GM23338 (cell line): ENCODE results near the gene VSX1. TPM values are rescaled to one million over a fixed set of nuclear protein-coding genes. Genes with fewer than 3 reads are reported as not detected.

Experiments
- ATAC-seq: fragments of 200-7000 bp; cut with Tn5 transposase; 3 replicates; pipeline ENCODE4 v1.9.1; 2020
- DNase-seq: peaks from one replicate; pipeline ENCODE4 v3.0.0-alpha.2; 2015; ENCODE audit warnings: low spot score
- H2AFZ ChIP-seq: fragments of 200-600 bp; sonication (generic); 2 replicates; pipeline ENCODE4 v1.8.0; 2016; ENCODE audit warnings: antibody characterized with exemption, mild to moderate bottlenecking, moderate library complexity
- H3F3A ChIP-seq: fragments of 200-600 bp; sonication (generic); replicated peaks from 2 replicates; pipeline ENCODE4 v1.8.0; 2017; ENCODE audit warnings: antibody characterized with exemption, mixed run types, low read depth
- H3K27ac ChIP-seq: fragments of 200-600 bp; sonication (generic); 2 replicates; pipeline ENCODE4 v1.6.1; 2016; ENCODE audit warnings: low read depth
- H3K27me3 ChIP-seq: fragments of 200-600 bp; sonication (generic); 2 replicates; pipeline ENCODE4 v1.8.0; 2016; ENCODE audit warnings: mild to moderate bottlenecking, mixed run types, moderate library complexity; ENCODE audit not compliant: insufficient read depth
- H3K36me3 ChIP-seq: fragments of 200-600 bp; sonication (generic); 2 replicates; pipeline ENCODE4 v1.8.0; 2016; ENCODE audit warnings: mild to moderate bottlenecking; ENCODE audit not compliant: insufficient read depth
- H3K4me1 ChIP-seq: fragments of 200-600 bp; sonication (generic); 2 replicates; pipeline ENCODE4 v1.8.0; 2016; ENCODE audit warnings: mild to moderate bottlenecking, moderate library complexity; ENCODE audit not compliant: insufficient read depth
- H3K4me2 ChIP-seq: fragments of 200-600 bp; sonication (generic); 2 replicates; pipeline ENCODE4 v1.7.1; 2017; ENCODE audit warnings: mixed run types
- H3K4me3 ChIP-seq: fragments of 200-600 bp; sonication (generic); 2 replicates; pipeline ENCODE4 v1.6.1; 2016; ENCODE audit warnings: mixed run types
- H3K79me2 ChIP-seq: fragments of 200-600 bp; sonication (generic); replicated peaks from 2 replicates; pipeline ENCODE4 v1.8.0; 2017; ENCODE audit warnings: mild to moderate bottlenecking; ENCODE audit not compliant: insufficient read depth
- H3K9me2 ChIP-seq: fragments of 200-600 bp; sonication (generic); 2 replicates; pipeline ENCODE4 v1.8.0; 2017; ENCODE audit not compliant: insufficient read depth
- H4K20me1 ChIP-seq: fragments of 200-600 bp; sonication (generic); replicated peaks from 2 replicates; pipeline ENCODE4 v1.8.0; 2017; ENCODE audit warnings: mild to moderate bottlenecking; ENCODE audit not compliant: insufficient read depth
- H3K27ac Mint-ChIP-seq: 2 replicates; pipeline ENCODE4 v1.8.0; 2020; ENCODE audit warnings: inconsistent platforms, mild to moderate bottlenecking, moderate library complexity, mixed read lengths
- H3K27me3 Mint-ChIP-seq: 3 replicates; pipeline ENCODE4 v1.8.0; 2022; ENCODE audit warnings: low read depth, mild to moderate bottlenecking, moderate library complexity, mixed read lengths, inconsistent platforms; ENCODE audit not compliant: insufficient read depth, poor library complexity
- H3K36me3 Mint-ChIP-seq: 3 replicates; pipeline ENCODE4 v1.8.0; 2021; ENCODE audit warnings: low read depth, mild to moderate bottlenecking, inconsistent platforms, moderate library complexity, mixed read lengths
- H3K4me1 Mint-ChIP-seq: 3 replicates; pipeline ENCODE4 v1.8.0; 2020; ENCODE audit warnings: mild to moderate bottlenecking, inconsistent platforms, mixed read lengths
- H3K4me3 Mint-ChIP-seq: 3 replicates; pipeline ENCODE4 v1.8.0; 2021; ENCODE audit warnings: moderate library complexity, mild to moderate bottlenecking, inconsistent platforms, mixed read lengths
- H3K9me3 Mint-ChIP-seq: 3 replicates; pipeline ENCODE4 v1.8.0; 2020; ENCODE audit warnings: moderate library complexity, mild to moderate bottlenecking, inconsistent platforms, mixed read lengths
- CREB1 ChIP-seq: fragments of 250-450 bp; sonication (Bioruptor Pico); IDR thresholded peaks from 2 replicates; pipeline ENCODE4 v1.5.0; 2020; ENCODE audit warnings: low read depth, mild to moderate bottlenecking, moderate library complexity
- CTCF ChIP-seq, 2 experiments: fragments of 200-600 bp in 1 of 2; sonication (generic) in 1 of 2; conservative IDR thresholded peaks; 2 replicates each; pipeline versions ENCODE4 v1.5.1 to v1.6.1; 2016 to 2017; ENCODE audit warnings: antibody characterized with exemption in 2 of 2, low read depth in 2 of 2, mild to moderate bottlenecking in 2 of 2, moderate library complexity in 1 of 2
- EZH2 ChIP-seq: fragments of 200-600 bp; sonication (generic); IDR thresholded peaks from one replicate; pipeline ENCODE4 v1.8.0; 2017; ENCODE audit warnings: antibody characterized with exemption, mild to moderate bottlenecking, low read depth; ENCODE audit not compliant: unreplicated experiment
- EZH2phosphoT487 ChIP-seq: fragments of 200-600 bp; sonication (generic); IDR thresholded peaks from one replicate; pipeline ENCODE4 v1.8.1; 2018; ENCODE audit warnings: antibody characterized with exemption; ENCODE audit not compliant: unreplicated experiment
- JUNB ChIP-seq: IDR thresholded peaks from one replicate; pipeline ENCODE4 v1.6.1; 2016; ENCODE audit warnings: antibody characterized with exemption; ENCODE audit not compliant: unreplicated experiment
- NANOG ChIP-seq: IDR thresholded peaks from 2 replicates; pipeline ENCODE4 v1.6.1; 2016; ENCODE audit warnings: antibody characterized with exemption, borderline replicate concordance
- POLR2AphosphoS5 ChIP-seq: IDR thresholded peaks from 2 replicates; pipeline ENCODE4 v1.6.1; 2016; ENCODE audit warnings: antibody characterized with exemption, low read depth
- REST ChIP-seq: IDR thresholded peaks from one replicate; pipeline ENCODE4 v1.6.1; 2018; ENCODE audit warnings: antibody characterized with exemption; ENCODE audit not compliant: unreplicated experiment
- STAT1 ChIP-seq: IDR thresholded peaks from one replicate; pipeline ENCODE4 v1.6.1; 2016; ENCODE audit warnings: antibody characterized with exemption; ENCODE audit not compliant: unreplicated experiment
- ZNF331 ChIP-seq: fragments of 250-450 bp; sonication (Bioruptor Pico); IDR thresholded peaks from 2 replicates; pipeline ENCODE4 v1.5.0; 2020; ENCODE audit warnings: low read depth, mild to moderate bottlenecking, moderate library complexity
- polyA plus RNA-seq: library from polyadenylated mRNA; unstranded; fragments of >200 nt; fragmentation: Nextera tagmentation; extraction: Ambion mirVana; gene quantifications from 2 replicates; pipeline ENCODE4 v1.2.1, GENCODE V29; 2016
- total RNA-seq: library from RNA; depleted of rRNA; stranded (reverse); fragments of >200 nt; shearing (Covaris generic); gene quantifications from 2 replicates; pipeline ENCODE4 v1.2.3, GENCODE V29; 2014
- TF ChIP-seq, protein P1 (sequence below): fragments of 250-450 bp; sonication (Bioruptor Pico); IDR thresholded peaks from 2 replicates; pipeline ENCODE4 v1.5.0; 2020; ENCODE audit warnings: mild to moderate bottlenecking, moderate library complexity

Gene VSX1
- total and polyA plus RNA-seq, 2 experiments from 2014 or later, result 0.73 TPM; not detected in 1

- no peaks in the 10 kb centered on the region for H4K20me1 ChIP-seq
- no peak overlapping the region for H3K27ac Mint-ChIP-seq
- no peaks in the 10 kb centered on the region for H3K9me2 ChIP-seq
- H3K4me2 ChIP-seq, result no peak overlapping the region
- no peaks in the 10 kb centered on the region for H3K79me2 ChIP-seq
- DNase-seq, result no peak
- H3F3A ChIP-seq, result no peaks in the 10 kb centered on the region
- peaks cover 13% of the 10 kb centered on the region for H3K27me3 Mint-ChIP-seq
- H3K4me1 ChIP-seq, result no peaks in the 10 kb centered on the region
- TF ChIP-seq JUNB, result no peak
- TF ChIP-seq, protein P1, sequence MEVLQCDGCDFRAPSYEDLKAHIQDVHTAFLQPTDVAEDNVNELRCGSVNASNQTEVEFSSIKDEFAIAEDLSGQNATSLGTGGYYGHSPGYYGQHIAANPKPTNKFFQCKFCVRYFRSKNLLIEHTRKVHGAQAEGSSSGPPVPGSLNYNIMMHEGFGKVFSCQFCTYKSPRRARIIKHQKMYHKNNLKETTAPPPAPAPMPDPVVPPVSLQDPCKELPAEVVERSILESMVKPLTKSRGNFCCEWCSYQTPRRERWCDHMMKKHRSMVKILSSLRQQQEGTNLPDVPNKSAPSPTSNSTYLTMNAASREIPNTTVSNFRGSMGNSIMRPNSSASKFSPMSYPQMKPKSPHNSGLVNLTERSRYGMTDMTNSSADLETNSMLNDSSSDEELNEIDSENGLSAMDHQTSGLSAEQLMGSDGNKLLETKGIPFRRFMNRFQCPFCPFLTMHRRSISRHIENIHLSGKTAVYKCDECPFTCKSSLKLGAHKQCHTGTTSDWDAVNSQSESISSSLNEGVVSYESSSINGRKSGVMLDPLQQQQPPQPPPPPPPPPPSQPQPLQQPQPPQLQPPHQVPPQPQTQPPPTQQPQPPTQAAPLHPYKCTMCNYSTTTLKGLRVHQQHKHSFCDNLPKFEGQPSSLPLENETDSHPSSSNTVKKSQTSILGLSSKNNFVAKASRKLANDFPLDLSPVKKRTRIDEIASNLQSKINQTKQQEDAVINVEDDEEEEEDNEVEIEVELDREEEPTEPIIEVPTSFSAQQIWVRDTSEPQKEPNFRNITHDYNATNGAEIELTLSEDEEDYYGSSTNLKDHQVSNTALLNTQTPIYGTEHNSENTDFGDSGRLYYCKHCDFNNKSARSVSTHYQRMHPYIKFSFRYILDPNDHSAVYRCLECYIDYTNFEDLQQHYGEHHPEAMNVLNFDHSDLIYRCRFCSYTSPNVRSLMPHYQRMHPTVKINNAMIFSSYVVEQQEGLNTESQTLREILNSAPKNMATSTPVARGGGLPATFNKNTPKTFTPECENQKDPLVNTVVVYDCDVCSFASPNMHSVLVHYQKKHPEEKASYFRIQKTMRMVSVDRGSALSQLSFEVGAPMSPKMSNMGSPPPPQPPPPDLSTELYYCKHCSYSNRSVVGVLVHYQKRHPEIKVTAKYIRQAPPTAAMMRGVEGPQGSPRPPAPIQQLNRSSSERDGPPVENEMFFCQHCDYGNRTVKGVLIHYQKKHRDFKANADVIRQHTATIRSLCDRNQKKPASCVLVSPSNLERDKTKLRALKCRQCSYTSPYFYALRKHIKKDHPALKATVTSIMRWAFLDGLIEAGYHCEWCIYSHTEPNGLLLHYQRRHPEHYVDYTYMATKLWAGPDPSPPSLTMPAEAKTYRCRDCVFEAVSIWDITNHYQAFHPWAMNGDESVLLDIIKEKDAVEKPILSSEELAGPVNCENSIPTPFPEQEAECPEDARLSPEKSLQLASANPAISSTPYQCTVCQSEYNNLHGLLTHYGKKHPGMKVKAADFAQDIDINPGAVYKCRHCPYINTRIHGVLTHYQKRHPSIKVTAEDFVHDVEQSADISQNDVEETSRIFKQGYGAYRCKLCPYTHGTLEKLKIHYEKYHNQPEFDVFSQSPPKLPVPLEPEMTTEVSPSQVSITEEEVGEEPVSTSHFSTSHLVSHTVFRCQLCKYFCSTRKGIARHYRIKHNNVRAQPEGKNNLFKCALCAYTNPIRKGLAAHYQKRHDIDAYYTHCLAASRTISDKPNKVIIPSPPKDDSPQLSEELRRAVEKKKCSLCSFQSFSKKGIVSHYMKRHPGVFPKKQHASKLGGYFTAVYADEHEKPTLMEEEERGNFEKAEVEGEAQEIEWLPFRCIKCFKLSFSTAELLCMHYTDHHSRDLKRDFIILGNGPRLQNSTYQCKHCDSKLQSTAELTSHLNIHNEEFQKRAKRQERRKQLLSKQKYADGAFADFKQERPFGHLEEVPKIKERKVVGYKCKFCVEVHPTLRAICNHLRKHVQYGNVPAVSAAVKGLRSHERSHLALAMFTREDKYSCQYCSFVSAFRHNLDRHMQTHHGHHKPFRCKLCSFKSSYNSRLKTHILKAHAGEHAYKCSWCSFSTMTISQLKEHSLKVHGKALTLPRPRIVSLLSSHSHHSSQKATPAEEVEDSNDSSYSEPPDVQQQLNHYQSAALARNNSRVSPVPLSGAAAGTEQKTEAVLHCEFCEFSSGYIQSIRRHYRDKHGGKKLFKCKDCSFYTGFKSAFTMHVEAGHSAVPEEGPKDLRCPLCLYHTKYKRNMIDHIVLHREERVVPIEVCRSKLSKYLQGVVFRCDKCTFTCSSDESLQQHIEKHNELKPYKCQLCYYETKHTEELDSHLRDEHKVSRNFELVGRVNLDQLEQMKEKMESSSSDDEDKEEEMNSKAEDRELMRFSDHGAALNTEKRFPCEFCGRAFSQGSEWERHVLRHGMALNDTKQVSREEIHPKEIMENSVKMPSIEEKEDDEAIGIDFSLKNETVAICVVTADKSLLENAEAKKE (CRISPR knock-in tag), result no peak
- TF ChIP-seq ZNF331 (CRISPR knock-in tag), result no peak
- TF ChIP-seq STAT1, result no peak
- no peak for TF ChIP-seq NANOG
- TF ChIP-seq POLR2AphosphoS5, result no peak
- no peak for TF ChIP-seq EZH2phosphoT487
- no peak for TF ChIP-seq REST
- no peak for TF ChIP-seq EZH2
- no peak for TF ChIP-seq CREB1 (CRISPR knock-in tag)
- no peak for TF ChIP-seq CTCF (conservative IDR thresholded peaks at IDR 0.05; ENCODE audit: low read depth in 2 of 2)
- no peak overlapping the region for H3K4me3 ChIP-seq
- H3K36me3 Mint-ChIP-seq, result no peaks in the 10 kb centered on the region
- H3K27ac ChIP-seq, result no peak overlapping the region
- no peak for ATAC-seq
- no peaks in the 10 kb centered on the region for H3K27me3 ChIP-seq
- H3K9me3 Mint-ChIP-seq, result no peaks in the 10 kb centered on the region; the same call in 2 of the 3 replicates
- no peaks in the 10 kb centered on the region for H3K4me1 Mint-ChIP-seq
- H3K4me3 Mint-ChIP-seq, result no peak overlapping the region
- H3K36me3 ChIP-seq, result no peaks in the 10 kb centered on the region
- H2AFZ ChIP-seq, result no peak overlapping the region
Measured at GRCh38 chr20:25041813-25042530, 40.0 kb downstream of the VSX1 start.
